Ishikawa (cell line): ENCODE measurements around the gene ANXA2R.

ENCODE experiments used
- CEBPB ChIP-seq: IDR thresholded peaks from 2 replicates; pipeline ENCODE4 v1.6.1; 2012
- CREB1 ChIP-seq: IDR thresholded peaks from 2 replicates; pipeline ENCODE4 v1.6.1; 2012; ENCODE audit warnings: low read depth
- EGR1 ChIP-seq: IDR thresholded peaks from 2 replicates; pipeline ENCODE4 v1.6.1; 2012
- EP300 ChIP-seq: IDR thresholded peaks from 2 replicates; pipeline ENCODE4 v1.6.1; 2012; ENCODE audit warnings: borderline replicate concordance
- FOXM1 ChIP-seq: IDR thresholded peaks from 2 replicates; pipeline ENCODE4 v1.6.1; 2012; ENCODE audit warnings: low read depth, borderline replicate concordance
- MAX ChIP-seq: IDR thresholded peaks from 2 replicates; pipeline ENCODE4 v1.6.1; 2012
- NFIC ChIP-seq: IDR thresholded peaks from 2 replicates; pipeline ENCODE4 v1.6.1; 2012
- RAD21 ChIP-seq: IDR thresholded peaks from 2 replicates; pipeline ENCODE4 v1.6.1; 2012; ENCODE audit warnings: low read depth
- REST ChIP-seq: IDR thresholded peaks from 2 replicates; pipeline ENCODE4 v1.6.1; 2012; ENCODE audit warnings: low read depth, mild to moderate bottlenecking
- TAF1 ChIP-seq: IDR thresholded peaks from 2 replicates; pipeline ENCODE4 v1.6.1; 2012; ENCODE audit warnings: low read depth, mild to moderate bottlenecking
- TCF12 ChIP-seq: IDR thresholded peaks from 2 replicates; pipeline ENCODE4 v1.6.1; 2012; ENCODE audit warnings: low read depth
- TEAD4 ChIP-seq: IDR thresholded peaks from 2 replicates; pipeline ENCODE4 v1.6.1; 2012
- USF1 ChIP-seq: IDR thresholded peaks from 2 replicates; pipeline ENCODE4 v1.6.1; 2012
- YY1 ChIP-seq: IDR thresholded peaks from 2 replicates; pipeline ENCODE4 v1.6.1; 2012; ENCODE audit warnings: low read depth
- ZBTB7A ChIP-seq: IDR thresholded peaks from 2 replicates; pipeline ENCODE4 v1.6.1; 2012; ENCODE audit warnings: low read depth

ANXA2R gene

DNA sequence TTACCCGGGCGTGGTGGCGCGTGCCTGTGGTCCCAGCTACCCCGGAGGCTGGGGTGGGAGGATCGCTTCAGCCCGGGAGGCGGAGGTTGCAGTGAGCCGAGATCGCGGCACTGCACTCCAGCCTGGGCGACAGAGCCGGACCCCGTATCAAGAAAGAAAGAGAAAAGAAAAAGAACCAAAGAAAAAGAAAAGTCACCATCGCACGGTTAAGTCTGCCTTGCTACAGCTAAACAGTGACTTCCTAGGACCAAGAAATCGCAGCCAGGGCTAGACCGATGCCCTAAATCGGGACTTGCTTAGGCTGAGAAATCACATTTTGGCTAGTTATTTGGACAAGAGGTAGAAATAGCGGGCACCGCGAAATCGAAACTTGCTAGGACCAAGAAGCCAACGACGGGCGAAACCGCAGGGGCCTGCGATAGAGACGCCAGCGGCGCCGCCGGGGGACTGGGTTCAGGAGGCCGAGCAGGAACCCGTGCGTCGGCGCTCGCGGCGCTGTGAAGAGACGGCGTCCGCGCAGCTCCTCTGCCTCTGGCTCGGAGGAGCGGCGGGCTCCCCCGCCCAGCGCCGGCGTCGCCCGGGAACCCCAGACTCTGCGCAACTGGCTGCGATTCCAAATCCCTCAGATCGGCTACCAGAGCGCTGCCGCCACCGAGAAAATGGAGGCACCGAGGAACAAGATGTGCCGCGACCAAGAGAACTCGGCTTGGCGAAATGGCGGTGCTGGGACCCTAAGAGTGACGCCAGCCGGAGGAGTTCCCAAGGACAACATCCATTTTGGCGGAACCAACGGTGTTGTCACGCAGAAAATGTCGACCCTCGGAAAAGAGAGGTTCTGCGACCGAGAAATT lies 26.1 kb upstream of the ANXA2R start:
- TF ChIP-seq FOXM1 (no peak), TCF12 (no peak), EP300 (no peak), NFIC (no peak), REST (no peak), CEBPB (no peak), MAX (no peak), USF1 (no peak), TAF1 (peak; percentile 35; the same call in 1 of the 2 replicates), RAD21 (no peak), TEAD4 (no peak), YY1 (peak; percentile 85)

GRCh38 chr5:43065387-43065947 lies 25.3 kb upstream of the ANXA2R start:
- no peak for TF ChIP-seq FOXM1

DNA sequence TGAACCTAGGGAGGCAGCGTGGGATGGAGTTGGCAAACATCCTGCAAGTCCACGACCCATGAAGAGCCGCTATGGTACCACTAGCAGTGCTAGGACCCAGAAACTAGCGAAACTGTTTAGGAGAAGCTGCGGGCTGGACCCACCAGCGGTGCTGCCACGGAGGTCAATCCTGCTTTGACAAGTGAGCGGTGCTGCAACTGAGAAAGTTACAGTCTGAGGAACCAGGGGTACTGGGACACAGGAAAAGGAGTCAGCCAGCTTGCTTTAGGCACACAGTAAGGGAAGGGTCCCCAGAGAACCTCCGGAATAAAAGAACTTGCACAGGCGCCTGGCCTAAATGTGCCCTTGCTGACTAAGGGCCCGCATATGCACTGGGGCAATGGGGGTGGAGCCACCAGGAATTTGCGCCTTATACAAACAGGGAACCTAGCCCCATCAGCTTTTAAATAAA lies 23.6 kb upstream of the ANXA2R start:
- TF ChIP-seq USF1: no peak
- TF ChIP-seq MAX: no peak
- no peak for TF ChIP-seq FOXM1
- TF ChIP-seq CEBPB: no peak
- TF ChIP-seq TAF1: no peak
- TF ChIP-seq EGR1: no peak
- no peak for TF ChIP-seq TEAD4
- TF ChIP-seq EP300: no peak
- TF ChIP-seq NFIC: no peak

- TF ChIP-seq FOXM1 (no peak), CREB1 (no peak)
Measured at GRCh38 chr5:43061352-43062075, 21.4 kb upstream of the ANXA2R start.

GRCh38 chr5:43051684-43052083 lies 11.6 kb upstream of the ANXA2R start:
- TF ChIP-seq RAD21 (no peak), CREB1 (no peak), FOXM1 (no peak), EGR1 (no peak), EP300 (no peak), TCF12 (no peak), TEAD4 (no peak), ZBTB7A (no peak), YY1 (no peak), MAX (no peak), USF1 (no peak), NFIC (no peak), TAF1 (no peak)

- no peak for TF ChIP-seq CREB1
- no peak for TF ChIP-seq MAX
- TF ChIP-seq NFIC: no peak
- TF ChIP-seq USF1: no peak
- no peak for TF ChIP-seq ZBTB7A
- no peak for TF ChIP-seq REST
- TF ChIP-seq EGR1: no peak
- no peak for TF ChIP-seq FOXM1
- TF ChIP-seq RAD21: no peak
- TF ChIP-seq EP300: no peak
- TF ChIP-seq TCF12: no peak
- no peak for TF ChIP-seq TAF1
- TF ChIP-seq YY1: no peak
- TF ChIP-seq TEAD4: no peak
- no peak for TF ChIP-seq CEBPB
Measured at GRCh38 chr5:43050384-43050783, 10.3 kb upstream of the ANXA2R start.
